HG02970 (cell line): ENCODE measurements around the gene PYGB.
"Not testable (repeated sequence)": the region's sequence is repeated elsewhere in the genome, so short reads cannot be mapped to it uniquely, and the experiment has no call there.

ENCODE experiments used
- ATAC-seq: cut with Tn5 transposase; IDR thresholded peaks from one replicate; pipeline ENCODE4 v1.9.1; 2021; ENCODE audit warnings: mild to moderate bottlenecking, moderate library complexity, moderate number of reproducible peaks; ENCODE audit not compliant: unreplicated experiment, low FRiP score

Gene PYGB

DNA sequence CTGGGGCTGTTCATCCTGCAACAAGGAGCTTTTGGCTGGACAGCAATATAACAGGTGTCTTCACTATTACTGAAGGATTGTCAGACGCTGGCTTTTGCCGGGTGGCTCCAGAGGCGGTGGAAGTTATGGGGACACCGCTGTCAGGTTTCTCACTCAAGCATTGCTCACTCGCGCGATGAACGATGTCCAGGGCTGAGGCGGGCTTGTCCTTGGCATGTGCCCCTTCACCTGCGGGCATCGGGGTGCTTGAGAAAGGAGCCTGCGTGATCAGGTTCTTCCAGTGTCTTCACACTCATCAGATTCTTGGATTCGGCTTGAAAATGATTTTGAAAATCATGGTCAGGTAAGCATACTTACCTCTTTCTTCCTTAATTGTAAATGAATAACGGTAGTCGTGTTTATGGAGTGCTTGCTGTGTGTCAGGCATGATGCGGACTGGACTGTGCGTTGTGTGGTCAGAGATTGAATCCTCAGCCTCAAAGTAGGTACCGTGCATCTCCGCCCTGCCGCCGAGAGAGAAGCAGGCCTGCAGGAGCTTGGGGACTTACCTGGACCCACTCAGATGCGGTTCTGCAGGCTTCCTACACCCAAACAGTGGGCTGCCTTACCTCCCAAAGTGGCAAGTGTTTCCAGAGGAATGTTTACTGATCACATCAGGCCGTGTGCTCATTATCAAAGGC lies 18.3 kb upstream of the PYGB start:
- no peak for ATAC-seq

DNA sequence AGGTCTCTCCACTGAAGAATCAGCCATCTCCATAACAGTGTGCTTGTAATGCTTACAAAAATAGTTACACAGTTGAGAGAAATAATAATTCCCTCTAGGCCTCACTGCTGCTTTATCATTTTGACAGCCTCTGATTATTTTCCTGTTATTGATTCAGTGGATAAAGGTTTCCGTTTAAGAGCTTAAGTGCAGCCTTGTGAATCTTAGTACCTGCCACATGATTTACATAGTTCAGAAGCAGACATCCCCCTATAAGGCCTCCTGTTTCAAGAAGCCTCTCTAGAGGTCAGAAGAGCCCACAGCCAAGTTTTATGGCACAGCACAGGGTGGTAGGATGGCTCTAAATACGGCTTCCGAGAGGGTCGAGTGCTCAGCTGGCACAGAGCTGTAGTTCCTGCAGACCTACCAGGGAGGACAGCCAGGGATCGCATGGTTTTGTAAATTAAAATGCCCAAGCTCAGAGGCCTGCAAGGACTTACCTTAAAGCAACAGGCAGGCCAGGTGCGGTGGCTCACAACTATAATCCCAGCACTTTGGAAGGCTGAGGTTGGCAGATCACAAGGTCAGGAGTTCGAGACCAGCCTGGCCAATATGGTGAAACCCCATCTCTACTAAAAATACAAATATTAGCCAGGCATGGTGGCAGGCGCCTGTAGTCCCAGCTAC lies 17.6 kb upstream of the PYGB start:
- no peak for ATAC-seq

GRCh38 chr20:25233016-25233772 lies 14.7 kb upstream of the PYGB start:
- ATAC-seq = no peak

GRCh38 chr20:25234009-25234849 lies 13.7 kb upstream of the PYGB start:
- not testable (repeated sequence) for ATAC-seq

DNA sequence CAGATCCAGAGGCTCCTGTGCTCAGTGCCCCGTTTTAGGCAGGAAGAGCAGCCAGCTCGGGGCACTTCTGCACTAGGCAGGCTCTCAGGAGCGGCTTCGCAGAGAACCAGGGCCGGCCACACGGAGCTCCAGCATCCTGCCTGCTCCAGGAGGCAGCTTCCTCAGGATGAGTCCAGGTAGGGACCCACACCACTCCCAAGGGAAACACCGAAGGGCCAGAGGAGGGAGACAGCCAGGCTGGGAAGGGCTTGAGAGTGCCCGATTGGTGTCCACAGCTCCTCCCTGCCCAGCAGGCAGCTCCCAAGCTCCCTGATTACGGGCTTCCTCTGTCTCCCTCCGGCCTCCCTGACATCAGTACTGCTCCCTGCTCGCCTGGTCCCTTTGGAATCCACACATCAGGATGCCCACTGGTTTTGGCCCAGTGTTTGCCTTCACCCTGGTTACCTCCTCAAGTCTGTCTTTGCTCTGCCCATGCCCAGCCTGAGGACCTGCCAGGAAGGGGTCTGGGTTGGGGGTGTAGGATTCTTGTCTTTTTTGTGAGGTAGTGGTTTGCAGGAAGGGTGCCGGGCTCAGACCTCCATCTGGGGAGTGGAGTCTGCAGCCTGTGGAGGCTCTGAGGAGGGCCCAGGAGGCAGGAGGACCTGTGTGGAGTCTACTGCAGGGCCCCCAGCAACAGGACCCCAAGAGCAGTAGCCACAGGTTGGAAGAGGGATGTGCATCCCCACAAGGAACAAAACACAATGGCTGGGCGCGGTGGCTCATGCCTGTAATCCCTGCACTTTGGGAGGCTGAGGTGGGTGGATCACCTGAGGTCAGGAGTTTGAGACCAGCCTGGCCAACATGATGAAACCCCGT lies 11.2 kb upstream of the PYGB start:
- no peak for ATAC-seq

- ATAC-seq = no peak
These were observed 10.1 kb upstream of the PYGB start for GRCh38 chr20:25237610-25238318.

GRCh38 chr20:25238319-25239037 lies 9.4 kb upstream of the PYGB start:
- no peak for ATAC-seq

- no peak for ATAC-seq
These were observed 8.2 kb upstream of the PYGB start for GRCh38 chr20:25239387-25240370.

DNA sequence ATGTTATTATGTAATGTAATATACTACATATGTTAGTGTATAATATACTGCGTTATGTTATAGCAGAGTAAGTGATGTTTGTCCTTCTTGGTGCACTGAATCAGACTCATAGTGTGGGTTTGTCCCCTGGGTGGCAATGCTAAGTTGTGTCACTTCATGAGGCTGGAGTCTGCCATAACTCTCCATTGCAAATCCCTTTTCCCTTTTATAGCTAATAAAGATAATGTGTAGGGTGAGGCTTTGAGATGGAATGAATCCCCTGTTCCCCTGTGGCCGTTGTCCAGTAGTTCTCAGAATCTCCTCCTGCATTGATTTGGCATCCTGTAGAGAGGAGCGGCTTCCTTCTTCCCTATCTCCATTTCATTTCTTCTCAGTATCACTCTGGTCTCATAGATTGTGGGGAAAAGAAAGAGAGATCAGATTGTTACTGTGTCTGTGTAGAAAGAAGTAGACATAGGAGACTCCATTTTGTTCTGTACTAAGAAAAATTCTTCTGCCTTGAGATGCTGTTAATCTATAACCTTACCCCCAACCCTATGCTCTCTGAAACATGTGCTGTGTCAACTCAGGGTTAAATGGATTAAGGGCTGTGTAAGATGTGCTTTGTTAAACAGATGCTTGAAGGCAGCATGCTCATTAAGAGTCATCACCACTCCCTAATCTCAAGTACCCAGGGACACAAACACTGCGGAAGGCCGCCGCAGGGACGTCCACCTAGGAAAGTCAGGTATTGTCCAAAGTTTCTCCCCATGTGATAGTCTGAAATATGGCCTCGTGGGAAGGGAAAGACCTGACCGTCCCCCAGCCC lies 6.8 kb upstream of the PYGB start:
- not testable (repeated sequence) for ATAC-seq

DNA sequence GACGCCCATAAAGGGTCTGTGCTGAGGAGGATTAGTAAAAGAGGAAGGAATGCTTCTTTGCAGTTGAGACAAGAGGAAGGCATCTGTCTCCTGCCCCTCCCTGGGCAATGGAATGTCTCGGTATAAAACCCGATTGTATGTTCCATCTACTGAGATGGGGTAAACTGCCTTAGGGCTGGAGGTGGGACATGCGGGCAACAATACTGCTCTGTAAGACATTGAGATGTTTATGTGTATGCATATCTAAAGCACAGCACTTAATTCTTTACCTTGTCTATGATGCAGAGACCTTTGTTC lies 6.3 kb upstream of the PYGB start:
- not testable (repeated sequence) for ATAC-seq

DNA sequence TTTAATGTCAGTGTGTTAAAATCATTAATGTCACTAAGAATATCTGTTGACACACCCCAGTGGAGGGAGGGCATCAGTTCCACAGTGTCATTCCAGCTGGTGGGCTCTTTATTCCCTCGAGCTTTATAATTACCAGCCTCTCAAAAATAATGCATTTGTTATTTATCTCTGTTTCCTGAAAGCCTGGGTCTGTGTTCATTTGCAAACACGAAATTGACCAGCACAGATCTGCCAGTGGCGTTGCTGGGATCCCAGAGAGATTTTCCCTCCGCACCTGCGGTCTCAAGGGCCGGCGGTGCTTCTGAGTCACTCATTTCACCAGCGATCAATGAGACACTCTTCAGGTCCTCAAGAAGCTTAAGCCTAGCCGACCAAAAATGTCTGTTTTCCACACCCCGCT lies 5.7 kb upstream of the PYGB start:
- ATAC-seq = no peak

DNA sequence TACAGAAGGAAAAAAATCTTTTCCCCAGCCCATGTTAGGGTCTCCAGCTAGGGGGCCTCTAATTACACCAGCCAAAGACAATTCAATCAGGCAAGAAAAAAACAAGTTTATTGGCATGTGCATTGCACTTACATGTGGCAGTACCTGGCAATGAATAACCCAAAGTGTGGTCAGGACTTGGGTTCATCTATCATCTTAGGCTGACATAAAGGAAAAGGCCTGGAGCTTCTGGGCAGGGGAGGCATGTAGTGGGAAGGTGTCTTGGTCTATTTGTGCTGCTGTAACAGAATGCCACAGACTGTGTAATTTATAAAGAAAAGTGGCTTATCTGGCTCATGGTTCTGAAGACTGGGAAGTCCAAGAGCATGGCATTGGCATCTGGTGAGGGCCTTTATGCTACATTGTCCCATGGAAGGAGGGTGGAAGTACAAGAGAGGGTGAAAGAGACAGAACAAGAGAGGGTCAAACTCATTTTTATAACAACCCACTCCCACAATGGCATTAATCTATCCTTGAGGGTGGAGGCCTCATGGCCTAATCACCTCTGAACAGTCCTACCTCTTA lies 4.4 kb upstream of the PYGB start:
- ATAC-seq = no peak

DNA sequence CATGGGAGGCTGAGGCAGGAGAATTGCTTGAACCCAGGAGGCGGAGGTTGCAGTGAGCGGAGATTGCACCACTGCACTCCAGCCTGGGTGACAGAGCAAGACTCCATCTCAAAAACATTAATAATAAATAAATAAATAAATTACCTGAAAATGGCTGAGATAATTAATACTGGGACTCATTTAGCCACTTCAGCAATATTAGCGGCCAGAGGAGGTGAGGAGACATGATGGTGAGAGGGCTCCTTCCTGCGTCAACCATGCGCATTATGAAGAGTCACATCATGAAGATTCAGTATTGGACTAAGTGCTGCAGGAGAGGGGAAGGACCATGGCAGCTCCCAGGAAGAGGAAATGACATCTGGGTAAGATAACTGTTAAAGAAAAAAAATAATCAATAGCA lies 2.9 kb upstream of the PYGB start:
- ATAC-seq = no peak

DNA sequence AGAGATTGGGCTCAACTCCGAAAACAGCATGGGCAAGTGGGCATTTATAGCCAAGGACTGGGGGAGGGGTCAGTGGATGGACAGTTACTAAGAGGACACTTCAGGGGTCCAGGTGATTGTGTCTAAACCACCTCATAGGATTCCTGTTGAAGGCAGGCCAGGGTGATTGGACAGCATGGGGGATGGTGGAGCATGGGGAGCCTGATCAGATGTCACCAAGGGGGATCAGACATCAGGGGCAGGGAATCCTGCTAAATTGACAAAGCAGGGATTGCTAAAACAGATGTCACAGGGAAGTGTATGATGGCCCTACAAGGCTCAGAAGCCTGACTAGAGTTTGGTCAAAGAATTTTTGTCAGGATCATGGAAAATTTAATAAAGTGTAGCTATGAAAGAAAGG lies 2.4 kb upstream of the PYGB start:
- ATAC-seq = no peak

DNA sequence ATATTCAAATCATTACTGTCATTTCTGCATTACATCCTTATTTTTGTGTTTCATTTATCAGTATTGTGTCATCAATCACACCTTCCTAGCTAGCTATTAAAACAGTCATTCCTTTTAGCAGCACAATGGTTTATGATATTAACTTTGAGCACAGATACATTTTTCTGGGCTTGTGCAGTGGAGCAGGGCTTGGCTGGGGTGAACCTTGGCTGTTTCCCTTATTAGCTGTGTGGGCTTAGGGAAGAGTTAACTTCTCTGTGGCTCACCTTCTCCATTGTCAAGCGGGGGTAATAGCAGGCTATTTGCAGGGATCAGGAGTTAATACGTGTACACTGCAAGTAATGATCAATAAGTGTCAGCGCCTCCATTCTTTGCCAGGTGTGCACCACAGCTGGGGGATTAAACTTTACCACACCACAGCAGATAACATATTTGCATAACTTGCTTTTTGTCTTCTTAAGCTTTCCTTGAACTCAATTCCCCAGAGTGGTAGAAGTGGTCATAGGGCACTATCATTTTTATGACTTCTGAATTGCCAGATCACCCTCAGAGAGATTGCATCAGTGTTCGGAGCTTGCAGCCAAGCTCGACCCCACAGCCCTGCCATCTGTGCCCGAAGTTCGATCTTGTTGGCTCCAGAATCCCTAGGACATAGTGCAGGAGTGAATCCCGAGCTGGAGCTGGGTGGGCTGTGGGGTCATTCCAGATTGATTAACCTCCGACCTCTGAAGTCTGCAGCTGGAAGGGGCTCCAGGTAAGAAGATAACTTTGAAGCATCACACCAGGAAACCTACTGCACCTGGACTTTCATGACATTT lies 1.5 kb upstream of the PYGB start:
- no peak for ATAC-seq
